DOHH2 (cell line): ENCODE results near the gene LOXL4.

Experiments used
- H3F3A ChIP-seq: fragments of 200-600 bp; sonication (generic), shearing (Covaris generic); 2 replicates; pipeline ENCODE4 v1.6.0; 2016; ENCODE audit warnings: antibody characterized with exemption, mild to moderate bottlenecking; ENCODE audit not compliant: control insufficient read depth, insufficient read depth
- H3K27ac ChIP-seq: fragments of 200-600 bp; sonication (generic); 2 replicates; pipeline ENCODE4 v1.5.1; 2014; ENCODE audit warnings: low read depth, mild to moderate bottlenecking, low read length, moderate library complexity
- H3K27me3 ChIP-seq: fragments of 200-600 bp; sonication (generic); 2 replicates; pipeline ENCODE4 v1.6.1; 2014; ENCODE audit warnings: mild to moderate bottlenecking, low read length, mixed read lengths; ENCODE audit not compliant: control insufficient read depth
- H3K36me3 ChIP-seq: fragments of 200-600 bp; sonication (generic); 2 replicates; pipeline ENCODE4 v1.6.1; 2014; ENCODE audit warnings: mild to moderate bottlenecking, low read length, moderate library complexity, mixed read lengths; ENCODE audit not compliant: control insufficient read depth
- H3K4me1 ChIP-seq: fragments of 200-600 bp; sonication (generic); 2 replicates; pipeline ENCODE4 v1.6.1; 2014; ENCODE audit warnings: mild to moderate bottlenecking, low read length, mixed read lengths; ENCODE audit not compliant: control insufficient read depth
- H3K4me2 ChIP-seq: fragments of 200-600 bp; sonication (generic); 2 replicates; pipeline ENCODE4 v1.6.0; 2014; ENCODE audit warnings: mild to moderate bottlenecking, low read length, moderate library complexity
- H3K4me3 ChIP-seq: fragments of 200-600 bp; sonication (generic); 2 replicates; pipeline ENCODE4 v1.5.1; 2014; ENCODE audit warnings: mild to moderate bottlenecking, low read length, mixed read lengths
- H3K79me2 ChIP-seq: fragments of 200-600 bp; sonication (generic); 2 replicates; pipeline ENCODE4 v1.6.1; 2014; ENCODE audit warnings: mild to moderate bottlenecking, low read length, mixed read lengths; ENCODE audit not compliant: control insufficient read depth
- H3K9me2 ChIP-seq: fragments of 200-600 bp; sonication (generic); replicated peaks from 2 replicates; pipeline ENCODE4 v1.6.1; 2014; ENCODE audit warnings: mild to moderate bottlenecking, low read length, mixed read lengths; ENCODE audit not compliant: control insufficient read depth
- H3K9me3 ChIP-seq: fragments of 200-600 bp; sonication (generic); 2 replicates; pipeline ENCODE4 v1.6.1; 2014; ENCODE audit warnings: antibody characterized with exemption, low read length, mixed read lengths; ENCODE audit not compliant: control insufficient read depth, insufficient read depth
- H4K20me1 ChIP-seq: fragments of 200-600 bp; sonication (generic); 2 replicates; pipeline ENCODE4 v1.6.0; 2014; ENCODE audit warnings: low read depth, mild to moderate bottlenecking, antibody characterized with exemption, low read length, moderate library complexity; ENCODE audit not compliant: control insufficient read depth, insufficient read depth
- CTCF ChIP-seq: fragments of 200-600 bp; sonication (generic); IDR thresholded peaks from one replicate; pipeline ENCODE4 v1.5.1; 2014; ENCODE audit warnings: antibody characterized with exemption, mild to moderate bottlenecking, low read depth, low read length; ENCODE audit not compliant: poor library complexity, severe bottlenecking
- EZH2phosphoT487 ChIP-seq: fragments of 200-600 bp; sonication (generic); IDR thresholded peaks from 2 replicates; pipeline ENCODE4 v1.6.1; 2017; ENCODE audit warnings: borderline replicate concordance, mild to moderate bottlenecking, antibody characterized with exemption, low read length, moderate library complexity, mixed read lengths

Gene LOXL4

GRCh38 chr10:98312349-98312748 lies 44.4 kb upstream of the LOXL4 start:
- H3K9me3 ChIP-seq = no peaks in the 10 kb centered on the region
- H4K20me1 ChIP-seq = no peaks in the 10 kb centered on the region
- H3K36me3 ChIP-seq = no peaks in the 10 kb centered on the region
- no peaks in the 10 kb centered on the region for H3K79me2 ChIP-seq
- H3F3A ChIP-seq = no peaks in the 10 kb centered on the region
- no peaks in the 10 kb centered on the region for H3K4me1 ChIP-seq
- H3K4me2 ChIP-seq = no peak overlapping the region
- peaks cover 21% of the 10 kb centered on the region for H3K27me3 ChIP-seq
- H3K9me2 ChIP-seq = no peaks in the 10 kb centered on the region
- H3K4me3 ChIP-seq = no peak overlapping the region
- TF ChIP-seq CTCF (no peak), EZH2phosphoT487 (no peak)
- no peak overlapping the region for H3K27ac ChIP-seq

DNA sequence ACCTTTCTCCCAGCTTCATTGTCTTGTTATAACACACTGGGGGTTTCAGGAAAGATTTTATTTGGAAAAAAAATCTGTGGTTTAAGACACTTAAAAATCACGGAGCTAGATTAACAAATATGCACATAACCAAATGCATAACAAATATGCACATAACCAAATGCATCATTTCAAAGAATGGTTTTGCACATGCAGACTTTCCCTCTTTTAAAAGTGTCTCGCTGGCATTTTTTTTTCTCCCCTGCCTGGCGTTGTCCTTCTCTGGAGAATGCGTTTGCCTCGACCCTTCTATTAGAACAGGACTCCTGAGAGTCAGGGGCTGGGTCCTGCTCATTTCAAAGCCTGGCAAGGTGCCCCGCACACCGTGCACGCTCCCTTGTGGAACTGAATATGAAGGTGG lies 42.7 kb upstream of the LOXL4 start:
- H3K4me2 ChIP-seq = no peak overlapping the region
- no peaks in the 10 kb centered on the region for H3K9me2 ChIP-seq

DNA sequence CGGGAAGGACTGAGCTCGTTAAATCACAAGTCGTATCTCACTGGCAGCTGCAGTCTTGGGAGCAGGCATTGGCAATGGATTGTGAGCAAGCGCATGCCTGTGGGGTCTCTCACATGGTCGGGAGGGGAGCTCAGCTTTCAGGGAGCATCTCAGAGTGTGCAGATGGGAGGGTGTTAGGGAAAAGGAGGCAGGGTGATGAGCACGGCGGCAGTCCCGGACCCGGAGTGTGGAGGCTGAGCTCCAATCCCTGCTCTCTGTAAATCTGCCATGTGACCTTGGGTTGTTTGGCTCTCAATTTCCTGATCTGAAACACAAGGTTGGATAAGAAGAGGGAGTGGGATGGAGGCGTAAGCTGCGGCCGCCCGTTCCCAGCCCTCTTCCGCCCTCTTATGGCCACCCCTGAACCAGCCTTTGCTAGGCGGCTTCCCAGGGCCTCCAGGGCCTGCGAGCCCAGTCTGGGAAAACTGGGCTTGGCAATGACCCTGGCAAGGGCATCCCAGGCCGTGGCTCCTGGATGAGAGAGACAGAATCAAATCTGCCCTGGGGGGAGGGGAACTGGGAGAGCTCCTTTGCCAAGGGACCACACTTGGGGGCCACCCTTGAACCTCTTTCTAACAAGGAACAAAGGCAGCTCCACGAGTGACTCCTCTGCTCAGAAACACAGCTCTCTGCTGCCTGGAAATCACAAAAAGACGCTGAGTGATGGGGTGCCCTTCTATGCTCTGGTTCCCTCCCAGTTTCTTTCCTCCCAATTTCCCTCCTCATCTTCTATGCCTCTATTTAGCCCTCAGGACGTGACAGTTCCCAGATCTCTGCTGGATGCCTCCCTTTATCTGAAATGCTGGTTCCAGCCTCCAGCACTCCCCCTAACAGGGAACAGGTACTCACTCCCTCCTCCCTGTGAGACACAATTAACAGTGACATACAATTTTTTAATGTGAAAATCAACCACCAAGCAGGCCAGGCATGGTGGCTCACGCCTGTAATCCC lies 41.7 kb upstream of the LOXL4 start:
- no peaks in the 10 kb centered on the region for H3K36me3 ChIP-seq
- no peaks in the 10 kb centered on the region for H3K79me2 ChIP-seq
- H3K4me1 ChIP-seq = no peaks in the 10 kb centered on the region
- peak; percentile 64 for TF ChIP-seq CTCF
- no peak for TF ChIP-seq EZH2phosphoT487
- no peaks in the 10 kb centered on the region for H4K20me1 ChIP-seq
- no peaks in the 10 kb centered on the region for H3K9me2 ChIP-seq
- H3K4me3 ChIP-seq = no peak overlapping the region
- no peak overlapping the region for H3K27ac ChIP-seq
- no peaks in the 10 kb centered on the region for H3F3A ChIP-seq
- H3K9me3 ChIP-seq = 0 out of 2 replicates have a peak, but pooled peaks cover 6% of the 10 kb centered on the region
- H3K4me2 ChIP-seq = no peak overlapping the region
- H3K27me3 ChIP-seq = peaks cover 16% of the 10 kb centered on the region

More for the DNA sequence above, 42.7 kb upstream of the LOXL4 start:
- peaks cover 16% of the 10 kb centered on the region for H3K27me3 ChIP-seq
- no peaks in the 10 kb centered on the region for H3K4me1 ChIP-seq
- H4K20me1 ChIP-seq = no peaks in the 10 kb centered on the region
- H3K36me3 ChIP-seq = no peaks in the 10 kb centered on the region
- 0 out of 2 replicates have a peak, but pooled peaks cover 6% of the 10 kb centered on the region for H3K9me3 ChIP-seq
- H3K4me3 ChIP-seq = no peak overlapping the region
- no peak overlapping the region for H3K27ac ChIP-seq
- no peaks in the 10 kb centered on the region for H3K79me2 ChIP-seq
- TF ChIP-seq EZH2phosphoT487 = no peak
- no peak for TF ChIP-seq CTCF
- H3F3A ChIP-seq = no peaks in the 10 kb centered on the region
